GM21515 (cell line): ENCODE measurements around the gene MOB3C.
"Not testable (repeated sequence)": the region's sequence is repeated elsewhere in the genome, so short reads cannot be mapped to it uniquely, and the experiment has no call there.

Source experiments
- ATAC-seq: cut with Tn5 transposase; IDR thresholded peaks from one replicate; pipeline ENCODE4 v1.9.1; 2021; ENCODE audit not compliant: unreplicated experiment

Gene MOB3C

DNA sequence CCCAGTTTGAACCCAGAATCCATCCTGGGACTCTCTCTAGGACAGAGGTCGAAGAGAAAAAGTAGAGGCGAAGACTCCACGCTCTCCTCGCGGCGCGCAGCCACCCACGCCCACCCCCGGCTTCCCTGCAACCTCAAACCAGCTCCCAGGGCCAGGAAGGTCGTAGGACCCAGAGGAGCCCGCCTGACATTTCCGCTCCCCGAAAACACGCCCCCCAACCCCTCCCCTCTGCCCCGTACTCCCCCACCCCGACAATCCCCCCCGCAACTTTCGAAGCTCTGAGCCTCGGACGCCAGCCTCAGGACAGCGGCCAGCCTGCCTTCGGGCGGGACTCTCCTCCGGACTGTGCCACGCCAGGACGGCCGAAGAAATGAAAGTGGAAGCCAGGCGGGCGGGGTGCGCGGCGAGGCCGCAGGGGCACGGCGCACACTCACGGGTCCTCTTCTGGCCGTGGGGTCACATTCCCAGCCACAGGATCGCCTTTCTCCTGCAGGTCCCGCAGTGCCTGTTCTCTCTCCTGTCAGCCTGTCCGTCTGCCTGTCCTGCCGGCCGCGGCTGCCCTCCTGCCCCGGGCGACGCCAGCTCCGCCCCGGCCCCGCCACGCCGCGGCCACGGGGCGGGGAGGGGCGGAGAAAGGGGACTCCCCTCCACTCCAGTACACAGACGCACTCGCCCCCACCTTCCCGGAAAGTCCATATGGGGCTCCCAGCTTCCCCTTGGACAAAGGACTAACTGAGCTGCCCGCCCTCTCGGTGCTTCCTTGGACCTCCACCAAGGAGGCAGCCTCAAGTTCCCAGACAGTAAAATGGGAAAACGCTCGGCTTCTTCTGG is at the start of gene MOB3C:
Gene MOB3C, minus strand, starts transcription at position 535 of the 831 bp plus-strand sequence. CDS start 3,490 bp downstream, outside the sequence.
- ATAC-seq = peak; percentile 61

- no peak for ATAC-seq
Observed at GRCh38 chr1:46665983-46666382, 49.4 kb upstream of the MOB3C start.

- not testable (repeated sequence) for ATAC-seq
Observed at GRCh38 chr1:46662919-46663318, 46.3 kb upstream of the MOB3C start.

- ATAC-seq = peak; percentile 83
Observed at GRCh38 chr1:46660116-46660515, 43.5 kb upstream of the MOB3C start.

GRCh38 chr1:46659307-46659870 is 42.8 kb upstream of the MOB3C start:
- peak; percentile 34 for ATAC-seq

DNA sequence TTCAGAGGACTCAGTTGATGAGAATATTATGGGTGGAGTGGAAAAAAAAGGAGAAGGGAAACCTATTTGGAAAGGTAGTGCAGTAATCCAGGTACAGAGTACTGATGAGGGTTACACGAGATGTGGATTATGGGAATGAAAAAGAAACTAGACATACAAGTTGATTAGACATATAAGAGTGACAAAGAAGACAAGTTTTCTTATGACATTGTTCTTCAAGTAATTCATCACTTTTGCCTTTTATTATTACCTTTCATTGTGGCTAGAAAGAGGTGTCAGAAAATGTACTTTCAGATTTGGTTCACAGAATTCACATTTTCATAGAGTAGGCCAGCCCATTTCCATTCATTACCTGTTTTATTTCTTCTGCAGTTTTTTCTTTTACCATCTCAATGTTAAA is 41.2 kb upstream of the MOB3C start:
- ATAC-seq = no peak

DNA sequence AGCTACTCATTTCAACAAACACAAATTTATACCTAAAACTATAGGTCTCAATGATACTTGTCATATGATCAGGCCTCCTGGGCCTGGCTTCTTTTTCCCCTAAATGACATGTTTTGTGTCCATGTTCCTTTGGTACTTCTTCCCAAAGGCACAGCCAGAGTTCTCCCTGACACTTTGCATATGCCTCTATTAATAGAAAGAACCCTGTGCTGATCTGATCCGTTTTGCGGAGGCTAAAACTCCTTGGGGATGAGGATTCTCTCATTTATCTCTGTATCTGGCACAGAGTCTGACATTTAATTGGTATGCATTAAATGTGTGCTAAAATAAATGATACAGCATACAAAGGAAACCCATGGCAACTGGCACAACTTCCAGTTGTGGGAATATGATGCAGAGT is 40.0 kb upstream of the MOB3C start:
- no peak for ATAC-seq

DNA sequence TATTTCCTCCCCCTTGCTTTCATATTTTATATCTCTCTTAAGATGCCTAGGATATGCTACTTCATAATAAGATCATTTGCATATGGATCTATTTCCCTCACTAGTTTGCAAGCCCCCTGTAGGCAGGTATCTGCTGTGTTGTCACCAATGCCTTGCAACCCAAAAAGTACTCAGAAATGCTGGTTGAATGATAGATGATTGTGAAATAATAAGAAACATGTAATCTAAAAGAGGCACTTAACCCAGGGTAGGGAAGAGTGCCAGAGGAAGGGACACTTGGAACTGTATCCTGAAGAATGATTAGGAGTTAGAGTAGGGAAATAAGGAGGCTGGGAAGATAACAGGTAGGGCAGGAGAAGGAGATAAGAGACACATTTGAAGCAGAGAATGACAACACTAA is 39.2 kb upstream of the MOB3C start:
- ATAC-seq = no peak

DNA sequence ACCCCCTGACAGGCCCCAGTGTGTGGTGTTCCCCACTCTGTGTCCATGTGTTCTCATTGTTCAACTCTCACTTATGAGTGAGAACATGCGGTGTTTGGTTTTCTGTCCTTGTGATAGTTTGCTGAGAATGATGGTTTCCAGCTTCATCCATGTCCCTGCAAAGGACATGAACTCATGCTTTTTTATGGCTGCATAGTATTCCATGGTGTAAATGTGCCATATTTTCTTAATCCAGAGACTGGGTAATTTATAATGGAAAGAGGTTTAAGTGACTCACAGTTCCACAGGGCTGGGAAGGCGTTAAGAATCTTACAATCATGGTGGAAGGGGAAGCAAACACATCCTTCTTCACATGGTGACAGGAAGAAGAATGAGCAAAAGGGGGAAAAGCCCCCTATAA is 38.1 kb upstream of the MOB3C start:
- not testable (repeated sequence) for ATAC-seq

- ATAC-seq = no peak
Observed at GRCh38 chr1:46654012-46654411, 37.4 kb upstream of the MOB3C start.

DNA sequence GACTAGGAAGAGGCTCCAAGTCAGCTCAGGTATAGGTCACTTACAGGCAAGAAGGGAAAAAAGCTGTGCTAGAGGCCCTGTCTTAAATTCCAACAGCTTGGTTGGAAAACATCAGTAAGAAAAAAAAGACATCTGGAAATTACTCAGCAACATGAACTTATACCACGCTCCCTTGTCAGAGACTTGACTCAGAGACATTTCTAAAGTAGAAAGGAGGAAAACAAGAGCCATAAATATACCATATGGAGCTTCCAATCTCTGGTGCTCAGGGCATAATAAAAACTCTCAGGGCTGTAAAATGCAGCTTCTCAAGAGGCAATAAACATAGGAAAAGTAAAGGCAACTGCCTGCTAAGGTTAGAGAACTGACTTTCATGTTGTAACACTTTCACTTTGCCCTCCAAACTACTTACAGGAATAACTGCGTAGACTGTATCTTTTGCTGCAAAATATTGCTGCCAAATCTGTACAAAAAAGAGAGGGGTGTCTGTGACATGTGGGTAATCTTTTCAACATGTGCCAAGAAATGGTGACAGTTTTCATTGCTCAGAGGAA is 36.9 kb upstream of the MOB3C start:
- ATAC-seq = no peak

DNA sequence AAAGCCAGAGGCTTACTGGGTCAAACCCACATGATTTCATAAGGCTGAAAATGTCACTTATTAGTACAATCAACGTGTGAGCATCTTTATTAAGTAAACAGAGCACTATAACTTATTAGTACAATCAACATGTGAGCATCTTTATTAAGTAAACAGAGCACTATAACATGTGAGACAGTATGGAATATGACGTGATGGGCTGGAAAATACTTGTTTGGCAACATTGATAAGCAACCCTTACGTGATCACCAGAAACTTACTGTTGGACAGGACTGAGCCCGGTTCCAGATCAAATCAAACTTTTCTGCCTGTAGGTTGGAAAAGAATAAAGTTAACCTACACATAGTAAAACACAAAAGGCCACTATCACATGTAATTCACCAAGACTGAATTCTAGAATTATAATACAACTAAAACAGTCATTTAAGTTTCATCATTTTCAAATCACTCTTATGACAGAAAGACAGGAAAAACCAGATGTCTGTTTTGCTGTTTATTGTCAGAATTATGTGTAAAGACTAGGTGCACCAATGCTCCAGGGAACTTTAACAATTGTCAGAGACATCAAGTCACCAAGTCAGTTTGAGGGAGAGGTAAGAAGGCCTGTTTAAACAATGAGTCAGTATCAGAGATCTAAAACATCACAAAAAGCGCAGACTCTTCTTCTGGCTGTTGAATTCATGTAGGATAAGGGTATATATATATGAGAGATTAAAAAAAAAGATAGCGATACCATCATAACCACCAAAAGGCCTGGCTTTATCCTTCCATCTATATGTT is 35.9 kb upstream of the MOB3C start:
- ATAC-seq = no peak

DNA sequence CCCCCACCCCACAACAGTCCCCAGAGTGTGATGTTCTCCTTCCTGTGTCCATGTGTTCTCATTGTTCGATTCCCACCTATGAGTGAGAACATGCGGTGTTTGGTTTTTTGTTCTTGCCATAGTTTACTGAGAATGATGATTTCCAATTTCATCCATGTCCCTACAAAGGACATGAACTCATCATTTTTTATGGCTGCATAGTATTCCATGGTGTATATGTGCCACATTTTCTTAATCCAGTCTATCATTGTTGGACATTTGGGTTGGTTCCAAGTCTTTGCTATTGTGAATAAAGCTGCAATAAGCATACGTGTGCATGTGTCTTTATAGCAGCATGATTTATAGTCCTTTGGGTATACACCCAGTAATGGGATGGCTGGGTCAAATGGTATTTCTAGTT is 34.5 kb upstream of the MOB3C start:
- ATAC-seq = not testable (repeated sequence)

DNA sequence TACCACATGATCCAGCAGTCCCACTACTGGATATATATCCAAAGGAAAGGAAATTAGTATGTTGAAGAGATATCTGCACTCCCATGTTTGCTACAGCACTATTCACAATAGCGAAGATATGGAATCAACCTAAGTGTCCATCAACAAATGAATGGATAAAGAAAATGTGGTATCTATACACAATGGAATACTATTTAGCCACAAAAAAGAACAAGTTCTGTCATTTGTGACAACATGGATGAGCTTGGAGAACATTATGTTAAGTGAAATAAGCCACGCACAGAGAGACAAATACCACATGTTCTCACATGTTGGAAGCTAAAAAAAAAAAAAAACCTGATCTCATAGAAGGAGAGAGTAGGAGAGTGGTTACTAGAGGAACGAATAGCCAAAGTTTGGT is 33.9 kb upstream of the MOB3C start:
- no peak for ATAC-seq

DNA sequence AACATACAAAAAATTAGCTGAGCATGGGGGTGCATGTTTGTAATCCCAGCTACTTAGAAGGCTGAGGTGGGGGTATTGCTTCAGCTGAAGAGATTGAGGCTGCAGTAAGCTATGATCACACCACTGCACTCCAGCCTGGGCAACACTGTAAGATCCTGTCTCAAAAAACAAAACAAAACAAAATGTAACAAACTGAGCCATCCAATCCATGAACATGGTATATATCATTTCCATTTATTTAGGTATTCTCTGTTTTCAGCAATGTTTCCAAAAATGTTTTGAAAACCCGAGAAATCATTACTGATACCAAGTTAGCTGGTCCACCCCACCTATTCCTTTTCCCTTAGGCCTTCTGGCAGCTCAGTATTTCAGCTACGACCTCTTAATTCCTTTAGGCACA is 33.2 kb upstream of the MOB3C start:
- no peak for ATAC-seq

DNA sequence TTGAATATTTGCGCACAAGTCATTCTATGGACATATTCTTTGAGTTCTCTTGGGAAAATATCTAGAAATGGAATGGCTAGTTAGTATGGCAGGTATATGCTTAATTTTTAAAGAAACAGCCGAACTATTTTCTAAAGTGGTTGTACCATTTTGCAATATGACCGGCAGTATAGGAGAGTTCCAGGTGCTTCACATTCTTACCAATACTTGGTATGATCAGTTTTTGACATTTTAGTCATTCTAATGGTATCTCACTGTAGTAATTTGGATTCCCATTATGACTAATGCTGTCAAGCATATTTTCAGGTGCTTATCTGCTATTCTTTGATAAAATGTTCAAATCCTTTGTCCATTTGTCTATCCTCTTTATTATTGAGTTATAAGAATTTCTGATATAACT is 31.0 kb upstream of the MOB3C start:
- ATAC-seq = no peak

DNA sequence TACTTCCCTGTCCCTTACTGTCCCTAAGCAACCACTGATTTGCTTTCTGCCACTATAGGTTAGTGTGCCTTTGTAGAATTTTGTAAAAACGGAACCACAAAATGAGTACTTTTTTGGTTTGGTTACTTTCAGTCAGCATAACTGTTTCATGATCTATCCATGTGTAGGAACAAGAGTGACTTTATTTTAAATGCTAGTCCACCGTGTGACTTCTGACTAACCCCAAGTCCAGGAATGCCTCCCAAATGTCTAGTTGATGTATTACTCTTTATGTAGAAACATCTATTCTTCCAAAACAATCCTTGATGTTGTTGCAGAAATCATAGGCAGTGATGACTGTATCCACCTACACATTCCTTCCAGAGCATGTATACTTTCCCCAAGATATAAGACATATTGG is 30.2 kb upstream of the MOB3C start:
- no peak for ATAC-seq

DNA sequence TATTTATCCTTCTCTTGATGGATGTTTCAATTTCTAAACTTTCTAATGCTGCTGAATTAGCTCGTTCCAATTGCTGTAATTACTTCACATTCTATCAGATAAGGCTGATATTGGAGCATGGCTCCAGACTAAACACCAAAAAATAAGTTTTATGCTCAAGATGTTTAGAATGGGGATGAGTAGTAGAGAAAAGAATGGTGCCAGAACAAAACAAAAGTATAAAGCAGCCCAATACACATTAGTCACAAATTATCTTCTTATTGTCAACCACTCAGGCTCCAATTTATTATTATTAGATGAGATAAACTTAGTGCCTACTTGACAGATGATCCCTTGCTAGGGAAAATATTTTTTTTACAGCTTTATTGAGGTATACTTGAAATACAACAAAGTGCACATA is 29.7 kb upstream of the MOB3C start:
- ATAC-seq = no peak

DNA sequence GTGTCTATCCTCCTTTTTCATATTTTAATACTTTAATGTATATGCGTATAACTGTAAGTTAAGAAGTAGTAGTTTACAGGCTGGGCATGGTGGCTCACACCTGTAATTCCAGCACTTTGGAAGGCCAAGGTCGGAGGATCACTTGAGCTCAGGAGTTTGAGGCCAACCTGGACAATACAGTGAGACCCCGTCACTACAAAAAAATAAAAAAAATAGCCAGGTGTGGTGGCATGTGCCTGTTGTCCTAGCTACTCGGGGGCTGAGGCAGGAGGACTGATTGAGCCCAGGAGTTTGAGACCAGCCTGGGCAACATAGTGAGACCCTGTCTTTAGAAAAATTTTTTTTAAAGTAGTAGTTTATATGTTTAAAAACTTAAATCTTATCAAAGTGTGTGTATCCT is 29.2 kb upstream of the MOB3C start:
- no peak for ATAC-seq

GRCh38 chr1:46643368-46643775 is 26.8 kb upstream of the MOB3C start:
- no peak for ATAC-seq

DNA sequence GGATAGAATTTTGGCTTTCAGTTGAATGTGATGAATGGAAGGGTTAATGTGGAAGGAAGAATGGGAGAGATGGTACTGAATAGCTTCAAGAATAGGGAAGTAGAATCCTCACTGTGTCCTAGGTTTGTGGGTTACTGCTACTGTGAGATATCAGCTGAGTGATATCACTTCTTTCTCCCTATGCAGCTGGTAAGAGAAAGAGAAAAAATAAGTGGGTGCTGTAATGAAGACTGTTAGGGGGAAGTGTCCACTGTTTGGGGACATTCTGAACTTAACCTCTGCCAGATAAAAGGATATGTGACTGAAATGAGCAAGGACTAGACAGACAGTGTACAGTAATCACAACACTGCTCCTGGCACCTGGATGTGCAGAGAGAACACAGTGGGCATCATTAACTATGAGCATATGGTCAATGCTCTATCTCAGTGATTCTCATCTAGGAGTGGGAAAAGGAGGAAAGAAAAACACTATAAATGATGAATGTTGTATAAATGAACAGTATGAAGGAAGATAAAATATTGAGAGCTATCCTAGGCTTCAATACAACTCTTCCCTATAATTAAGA is 25.6 kb upstream of the MOB3C start:
- no peak for ATAC-seq
